CD4-positive, alpha-beta T cell treated with Interleukin-1 beta for 1 hour (primary cell): ENCODE results near the gene ABI3BP.

Source experiments
- DNase-seq, 2 donors: peaks; one replicate each; pipeline ENCODE4 v3.0.0-alpha.2; 2020 to 2022

The ABI3BP gene

DNA sequence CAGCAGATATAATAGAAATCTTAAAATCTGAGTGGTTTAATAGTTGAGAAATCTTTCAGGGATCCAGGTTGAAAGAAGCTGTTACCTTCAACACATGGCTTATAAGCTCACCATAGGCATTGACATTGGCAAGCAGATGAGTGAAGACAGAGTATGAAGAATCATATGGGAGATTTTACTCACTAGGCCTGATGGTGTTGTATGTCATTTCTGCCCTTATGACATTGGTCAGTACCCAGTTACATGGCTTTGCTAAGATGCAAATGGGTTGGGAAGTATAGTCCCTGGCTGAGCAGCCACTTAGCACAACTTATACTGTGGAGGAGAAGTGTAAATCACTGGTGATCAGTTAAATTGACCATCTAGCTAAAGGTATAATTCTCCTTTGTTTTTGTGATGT lies 278.0 kb downstream of the ABI3BP start:
- no peak for DNase-seq

DNA sequence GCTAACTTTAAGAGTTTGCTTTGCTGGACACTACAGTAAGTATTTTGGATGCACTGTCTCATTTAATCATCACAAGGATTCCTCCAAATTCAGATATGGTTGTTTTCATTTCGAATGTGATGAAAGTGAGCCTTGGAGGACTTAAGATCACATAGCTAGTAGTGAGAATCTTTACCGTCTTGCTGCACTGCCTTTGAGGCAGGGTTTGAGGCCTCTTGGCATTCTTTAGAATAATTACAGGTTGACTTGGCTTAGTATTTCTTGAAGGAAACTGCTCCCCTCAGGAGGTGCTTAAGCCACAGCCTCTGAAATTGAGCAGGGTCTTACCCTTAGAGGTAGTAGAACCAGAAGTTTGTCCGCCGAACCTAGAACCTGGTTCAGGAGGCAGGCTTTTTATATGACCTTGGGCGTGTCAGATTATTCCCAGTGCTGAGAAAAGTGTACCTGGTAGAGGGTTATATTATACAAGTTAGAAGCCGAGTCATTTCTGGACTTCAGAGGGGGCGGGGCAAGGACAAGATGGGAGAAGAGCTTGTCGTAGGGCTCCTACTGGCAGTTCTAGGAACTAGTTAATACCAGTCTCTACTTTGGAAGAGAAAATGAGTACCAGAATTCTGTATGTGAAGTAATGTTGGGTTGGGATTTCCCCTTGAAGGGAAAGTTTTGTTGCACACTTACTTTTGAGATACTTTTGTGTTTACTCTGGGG lies 282.8 kb downstream of the ABI3BP start:
- DNase-seq: peak; percentile 43 to 64

DNA sequence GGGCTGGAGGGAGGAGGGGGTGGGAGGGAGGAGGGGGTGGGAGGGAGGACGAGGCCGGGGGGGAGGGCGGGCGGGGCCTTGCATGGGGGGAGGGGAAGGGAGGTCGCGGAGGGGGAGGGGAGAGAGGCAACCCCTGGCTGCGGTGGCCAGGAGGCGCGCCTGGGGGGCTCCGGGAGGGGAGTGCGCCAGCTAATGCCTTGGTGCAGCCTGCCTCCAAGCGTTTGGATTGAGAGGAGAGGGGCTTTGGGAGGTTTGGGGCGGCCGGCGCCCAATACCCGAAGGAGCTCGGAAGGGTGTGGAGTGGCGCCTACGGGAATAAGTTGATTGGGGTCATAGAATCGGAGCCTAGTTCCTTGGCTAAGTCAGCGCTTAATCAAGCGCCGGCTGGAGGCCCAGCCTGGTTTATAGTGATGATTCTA lies 283.4 kb downstream of the ABI3BP start:
- peak; percentile 29 to 32 for DNase-seq

DNA sequence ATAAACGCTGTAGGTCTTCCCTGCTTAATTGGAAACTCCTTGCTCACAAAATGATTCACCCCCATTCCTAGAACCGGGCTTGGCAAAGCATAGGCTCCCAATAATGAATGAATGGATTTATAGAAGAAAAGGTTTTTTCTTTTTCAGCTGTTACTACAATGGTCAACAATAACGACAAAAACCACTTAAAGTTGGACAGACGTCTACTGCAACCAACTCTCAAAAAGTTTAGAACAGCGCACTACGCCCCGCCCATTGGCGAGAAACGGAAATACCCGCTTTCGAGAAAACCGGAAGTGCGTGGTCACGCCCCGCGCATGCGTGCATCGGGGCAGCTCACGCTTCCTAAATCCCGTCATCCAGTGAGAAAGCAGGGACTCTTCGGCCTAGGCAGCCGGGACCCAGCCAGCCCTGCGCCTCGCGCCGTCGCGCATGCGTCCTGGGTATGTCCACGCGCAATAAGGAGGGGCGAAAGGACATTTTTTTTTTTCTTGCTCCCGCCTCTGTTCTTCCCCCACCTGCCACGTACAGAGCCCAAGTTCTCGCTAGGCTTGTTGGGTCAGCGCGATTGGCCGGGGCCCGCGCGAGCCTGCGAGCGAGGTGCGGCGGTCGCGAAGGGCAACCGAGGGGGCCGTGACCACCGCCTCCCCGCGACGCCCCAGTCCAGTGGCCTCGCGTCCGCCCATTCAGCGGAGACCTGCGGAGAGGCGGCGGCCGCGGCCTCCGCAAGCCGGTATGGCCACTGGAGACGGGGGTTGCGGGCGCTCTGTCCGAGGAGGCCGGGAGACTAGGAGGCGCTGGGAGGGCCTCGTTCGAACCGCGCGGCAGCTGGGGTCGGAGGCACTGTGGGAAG lies 284.0 kb downstream of the ABI3BP start, which contains the start of gene TFG:
TSS of gene TFG (plus strand) at position 506 of the 853 bp plus-strand sequence. CDS start 4,192 bp downstream, outside the sequence.
- DNase-seq: peak; percentile 99

DNA sequence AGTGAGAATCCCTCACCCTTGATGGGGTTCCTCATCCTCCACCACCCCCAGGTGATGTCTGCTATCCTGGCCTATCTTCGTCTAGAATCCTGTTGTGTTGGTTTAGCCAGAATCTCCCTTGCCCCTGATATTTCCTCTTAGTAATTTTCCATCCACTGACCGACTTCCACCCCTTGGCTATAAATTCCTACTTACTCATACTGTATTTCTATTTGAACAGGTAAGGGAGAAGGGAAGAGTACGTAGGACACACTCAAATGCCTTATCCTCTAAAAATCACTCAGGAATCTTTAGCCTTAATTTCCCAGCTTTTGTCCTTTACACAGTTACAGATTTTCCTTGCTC lies 284.6 kb downstream of the ABI3BP start:
- DNase-seq: no peak

DNA sequence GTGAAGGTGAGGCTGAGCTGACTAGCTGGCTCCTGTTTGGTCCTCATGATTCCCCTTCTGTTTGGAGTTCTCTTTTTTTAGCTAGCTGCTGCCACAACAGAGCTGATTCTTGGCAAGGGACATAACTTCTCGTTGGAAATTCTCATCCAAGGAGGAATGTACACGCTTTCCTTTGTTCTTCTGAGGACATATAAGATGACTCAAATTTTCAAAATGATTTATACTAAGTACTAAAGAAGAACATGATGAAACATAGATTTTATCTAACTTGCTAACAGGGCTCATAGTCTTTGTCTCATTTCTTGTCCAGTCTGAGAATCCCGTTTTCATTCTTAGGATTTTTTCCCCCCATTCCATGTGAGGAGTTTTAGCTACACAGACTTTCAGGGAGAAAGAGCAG lies 286.9 kb downstream of the ABI3BP start:
- no peak for DNase-seq

DNA sequence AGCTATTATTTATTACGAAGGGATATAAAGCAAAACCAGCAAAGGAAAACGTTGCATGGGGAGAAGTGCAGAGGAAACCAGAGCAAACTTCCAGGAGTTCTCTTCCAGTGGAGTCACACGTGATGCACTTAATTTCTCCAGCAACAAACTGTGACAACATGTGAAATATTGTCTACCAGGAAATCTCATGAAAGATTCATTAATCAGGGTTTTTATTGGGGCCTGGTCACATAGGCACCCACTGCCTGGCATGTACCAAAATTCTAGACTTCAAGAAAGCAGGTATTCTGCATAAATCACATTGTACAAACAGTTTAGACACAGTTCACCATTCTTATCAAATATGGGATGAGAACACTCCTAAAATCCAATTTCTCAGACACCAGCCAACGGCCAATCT lies 289.4 kb downstream of the ABI3BP start:
- DNase-seq: no peak

- DNase-seq: no peak
These were observed 290.3 kb downstream of the ABI3BP start for GRCh38 chr3:100702980-100703345.

- DNase-seq: no peak
These were observed 290.9 kb downstream of the ABI3BP start for GRCh38 chr3:100702082-100702979.

- DNase-seq: no peak
These were observed 292.5 kb downstream of the ABI3BP start for GRCh38 chr3:100700708-100701107.
